ENCODE measurements around the gene PARP3. TPM values are rescaled to one million over a fixed set of nuclear protein-coding genes. Genes with fewer than 3 reads are reported as not detected.

PARP3 gene
- polyA plus RNA-seq, 2 of the 4 experiments (the other 2 are of a cell fraction) = 7.6 to 11.0 TPM

DNA sequence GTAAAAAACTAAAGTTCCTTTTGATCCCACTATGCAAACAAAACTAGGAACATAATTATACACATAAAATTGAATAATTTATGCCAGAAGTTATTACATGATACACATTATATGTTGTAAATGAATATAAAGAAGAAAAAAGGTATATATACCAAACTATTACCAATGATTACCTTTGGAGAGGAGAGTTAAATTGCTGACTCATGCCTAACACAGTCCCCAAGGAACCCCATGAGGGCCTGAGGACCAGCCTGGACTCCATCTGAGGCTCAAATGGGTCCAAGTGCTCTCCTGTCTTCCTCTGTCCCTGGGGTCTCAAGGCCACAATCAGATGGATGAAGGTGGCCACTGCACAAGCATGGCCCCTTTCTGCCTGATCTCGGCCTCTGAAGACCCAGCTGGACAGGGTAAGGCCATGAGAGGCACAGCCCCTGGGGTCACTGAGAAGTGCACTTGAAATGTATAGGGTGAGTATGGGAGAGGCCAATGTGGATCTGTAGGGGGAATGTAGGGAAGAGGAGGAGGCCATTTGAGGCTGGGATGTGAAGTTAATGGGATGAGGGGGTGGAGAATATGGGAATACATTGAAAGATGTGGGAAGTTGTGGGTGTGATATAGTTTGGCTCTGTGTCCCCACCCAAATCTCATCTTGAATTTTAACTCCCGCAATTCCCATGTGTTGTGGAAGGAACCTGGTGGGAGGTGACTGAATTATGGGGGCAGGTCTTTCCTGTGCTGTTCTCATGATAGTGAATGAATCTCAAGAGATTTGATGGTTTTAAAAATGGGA is 37.9 kb upstream of the PARP3 start:
- DNase-seq (ENCODE audit: low read depth in 1 of 2, low spot score in 1 of 2) = no peak
- ATAC-seq = no peak
- Histone ChIP-seq H3K4me3 (no peak overlapping the region), H3K27ac (no peak overlapping the region), H3K4me1 (no peaks in the 10 kb centered on the region), H3K4me2 (no peak overlapping the region), H3K9me3 (peaks cover 7% of the 10 kb centered on the region; the same call in 2 of the 3 replicates)
- no peak for FAIRE-seq
- no peak for TF ChIP-seq HOXA7 (CRISPR knock-in tag; IDR thresholded peaks at IDR 0.05)
- peak; percentile 78 for TF ChIP-seq MAFK (IDR thresholded peaks at IDR 0.05; ENCODE audit: partially characterized antibody)
- no peak for TF ChIP-seq ESRRA (IDR thresholded peaks at IDR 0.05; ENCODE audit: borderline replicate concordance, low read length)
- TF ChIP-seq NFE2L2 (conservative IDR thresholded peaks at IDR 0.05; ENCODE audit: low read length) = peak; percentile 40; the same call in 1 of the 2 replicates
- TF ChIP-seq TFCP2L1 (CRISPR knock-in tag; IDR thresholded peaks at IDR 0.05) = no peak
- TF ChIP-seq, protein P1, sequence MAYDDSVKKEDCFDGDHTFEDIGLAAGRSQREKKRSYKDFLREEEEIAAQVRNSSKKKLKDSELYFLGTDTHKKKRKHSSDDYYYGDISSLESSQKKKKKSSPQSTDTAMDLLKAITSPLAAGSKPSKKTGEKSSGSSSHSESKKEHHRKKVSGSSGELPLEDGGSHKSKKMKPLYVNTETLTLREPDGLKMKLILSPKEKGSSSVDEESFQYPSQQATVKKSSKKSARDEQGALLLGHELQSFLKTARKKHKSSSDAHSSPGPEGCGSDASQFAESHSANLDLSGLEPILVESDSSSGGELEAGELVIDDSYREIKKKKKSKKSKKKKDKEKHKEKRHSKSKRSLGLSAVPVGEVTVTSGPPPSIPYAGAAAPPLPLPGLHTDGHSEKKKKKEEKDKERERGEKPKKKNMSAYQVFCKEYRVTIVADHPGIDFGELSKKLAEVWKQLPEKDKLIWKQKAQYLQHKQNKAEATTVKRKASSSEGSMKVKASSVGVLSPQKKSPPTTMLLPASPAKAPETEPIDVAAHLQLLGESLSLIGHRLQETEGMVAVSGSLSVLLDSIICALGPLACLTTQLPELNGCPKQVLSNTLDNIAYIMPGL (CRISPR knock-in tag; IDR thresholded peaks at IDR 0.05; ENCODE audit: borderline replicate concordance) = no peak
- no peak for TF ChIP-seq FOXS1 (CRISPR knock-in tag; IDR thresholded peaks at IDR 0.05)
- no peak for TF ChIP-seq HOXB13 (CRISPR knock-in tag; IDR thresholded peaks at IDR 0.05; ENCODE audit: low read depth)
- no peak for TF ChIP-seq KDM5A (IDR thresholded peaks at IDR 0.05)
- ChIA-PET CTCF (no interaction called here), POLR2A (no interaction called here)
- 90% methylated on average over 2 of the region's 2 CpGs for WGBS (ENCODE audit: missing lambda C conversion rate)

DNA sequence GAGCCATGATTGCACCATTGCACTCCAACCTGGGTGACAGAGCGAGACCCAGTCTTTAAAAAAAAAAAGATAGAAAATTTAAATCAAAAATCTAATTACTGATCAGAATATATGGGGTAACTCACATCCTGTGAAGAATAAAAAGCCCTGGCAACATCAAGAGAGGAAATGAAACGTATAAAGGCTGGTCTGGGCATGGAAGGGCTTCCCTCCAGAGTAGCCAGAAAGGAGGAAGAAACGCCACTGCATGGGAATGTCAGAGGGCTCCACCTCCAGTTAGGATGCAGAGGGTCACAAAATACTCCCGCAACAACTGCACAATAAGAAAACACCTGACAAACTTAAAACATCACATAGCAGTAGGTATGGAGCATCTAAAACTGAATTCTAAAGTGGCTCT is 34.1 kb upstream of the PARP3 start:
- FAIRE-seq (no peak), DNase-seq (ENCODE audit: low read depth in 1 of 2, low spot score in 1 of 2) (no peak), ATAC-seq (no peak)
- Histone ChIP-seq H3K4me3 (no peak overlapping the region), H3K27ac (no peak overlapping the region), H3K4me1 (no peaks in the 10 kb centered on the region), H3K9me3 (peaks cover 7% of the 10 kb centered on the region; the same call in 2 of the 3 replicates), H3K4me2 (no peak overlapping the region)
- WGBS (ENCODE audit: missing lambda C conversion rate) = 33% methylated on average over 4 of the region's 4 CpGs
- ChIA-PET POLR2A (no interaction called here), CTCF (interaction anchor here (0.7 kb wide), 1 partner anchor 67 kb away, joined by 3 read pairs; no protein-coding TSS in a partner anchor)
- no peak for TF ChIP-seq GATA3 (IDR thresholded peaks at IDR 0.05; ENCODE audit: borderline replicate concordance)
- no peak for TF ChIP-seq RCOR1 (IDR thresholded peaks at IDR 0.05; ENCODE audit: low read depth, low read length)
- TF ChIP-seq, protein P2, sequence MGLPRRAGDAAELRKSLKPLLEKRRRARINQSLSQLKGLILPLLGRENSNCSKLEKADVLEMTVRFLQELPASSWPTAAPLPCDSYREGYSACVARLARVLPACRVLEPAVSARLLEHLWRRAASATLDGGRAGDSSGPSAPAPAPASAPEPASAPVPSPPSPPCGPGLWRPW (IDR thresholded peaks at IDR 0.05) = no peak
- TF ChIP-seq, protein P3, sequence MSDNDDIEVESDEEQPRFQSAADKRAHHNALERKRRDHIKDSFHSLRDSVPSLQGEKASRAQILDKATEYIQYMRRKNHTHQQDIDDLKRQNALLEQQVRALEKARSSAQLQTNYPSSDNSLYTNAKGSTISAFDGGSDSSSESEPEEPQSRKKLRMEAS (IDR thresholded peaks at IDR 0.05) = no peak
- no peak for TF ChIP-seq HOXA7 (CRISPR knock-in tag; IDR thresholded peaks at IDR 0.05)
- no peak for TF ChIP-seq NR3C1 (IDR thresholded peaks at IDR 0.05)
- no peak for TF ChIP-seq RFX5 (IDR thresholded peaks at IDR 0.05)
- TF ChIP-seq RARB (CRISPR knock-in tag; IDR thresholded peaks at IDR 0.05) = no peak
- TF ChIP-seq, protein P4, sequence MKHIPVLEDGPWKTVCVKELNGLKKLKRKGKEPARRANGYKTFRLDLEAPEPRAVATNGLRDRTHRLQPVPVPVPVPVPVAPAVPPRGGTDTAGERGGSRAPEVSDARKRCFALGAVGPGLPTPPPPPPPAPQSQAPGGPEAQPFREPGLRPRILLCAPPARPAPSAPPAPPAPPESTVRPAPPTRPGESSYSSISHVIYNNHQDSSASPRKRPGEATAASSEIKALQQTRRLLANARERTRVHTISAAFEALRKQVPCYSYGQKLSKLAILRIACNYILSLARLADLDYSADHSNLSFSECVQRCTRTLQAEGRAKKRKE (CRISPR knock-in tag; IDR thresholded peaks at IDR 0.05; ENCODE audit: low read depth) = no peak
- no peak for TF ChIP-seq ZC3H11A (IDR thresholded peaks at IDR 0.05)
- no peak for TF ChIP-seq ZFP36 (IDR thresholded peaks at IDR 0.05; ENCODE audit: borderline replicate concordance, partially characterized antibody)
- no peak for TF ChIP-seq ZSCAN20 (CRISPR knock-in tag; IDR thresholded peaks at IDR 0.05)
- TF ChIP-seq, protein P5, sequence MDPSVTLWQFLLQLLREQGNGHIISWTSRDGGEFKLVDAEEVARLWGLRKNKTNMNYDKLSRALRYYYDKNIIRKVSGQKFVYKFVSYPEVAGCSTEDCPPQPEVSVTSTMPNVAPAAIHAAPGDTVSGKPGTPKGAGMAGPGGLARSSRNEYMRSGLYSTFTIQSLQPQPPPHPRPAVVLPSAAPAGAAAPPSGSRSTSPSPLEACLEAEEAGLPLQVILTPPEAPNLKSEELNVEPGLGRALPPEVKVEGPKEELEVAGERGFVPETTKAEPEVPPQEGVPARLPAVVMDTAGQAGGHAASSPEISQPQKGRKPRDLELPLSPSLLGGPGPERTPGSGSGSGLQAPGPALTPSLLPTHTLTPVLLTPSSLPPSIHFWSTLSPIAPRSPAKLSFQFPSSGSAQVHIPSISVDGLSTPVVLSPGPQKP (IDR thresholded peaks at IDR 0.05; ENCODE audit: low read depth, low read length) = no peak
- no peak for TF ChIP-seq MAFK (IDR thresholded peaks at IDR 0.05; ENCODE audit: partially characterized antibody)
- TF ChIP-seq, protein P1 (CRISPR knock-in tag; IDR thresholded peaks at IDR 0.05; ENCODE audit: borderline replicate concordance) = no peak

Data from A549 (cell line).